Left colon (tissue), 2 donors: ENCODE measurements around the gene NKAIN2. TPM values are rescaled to one million over a fixed set of nuclear protein-coding genes. Genes with fewer than 3 reads are reported as not detected.
"Not testable (repeated sequence)": the region's sequence is repeated elsewhere in the genome, so short reads cannot be mapped to it uniquely, and the experiment has no call there.

ENCODE experiments used
- ATAC-seq: fragments of 200-7000 bp; cut with Tn5 transposase; one replicate; pipeline ENCODE4 v1.9.1; 2020; ENCODE audit warnings: mild to moderate bottlenecking, moderate library complexity
- DNase-seq, 2 donors: peaks; one replicate each; pipeline ENCODE4 v3.0.0-alpha.2; 2020
- intact Hi-C, 2 donors: fragments of 100-400 bp; cut with DNase I in 1 of 2; cut with micrococcal nuclease in 1 of 2; formaldehyde crosslinking; loops; one replicate each; pipeline versions ENCODE4 v1.11.2 to v1.14.0; 2022; cut with DNase I, micrococcal nuclease
- total RNA-seq, 2 donors: library from RNA; stranded (reverse); fragmentation: NEBNext Ultra II Directional; extraction: Animal tissue kit (Norgen Biotek cat#: 25700); gene quantifications; one replicate each; pipeline ENCODE4 v1.2.1, GENCODE V29; 2021
- donor health status: DM: no; HTN: no; CAD: no.
- donor health status: DM: yes; HTN: yes; CAD: no.

Gene NKAIN2
- total RNA-seq, 2 donors from 2014 or later = 0.12 to 0.14 TPM

DNA sequence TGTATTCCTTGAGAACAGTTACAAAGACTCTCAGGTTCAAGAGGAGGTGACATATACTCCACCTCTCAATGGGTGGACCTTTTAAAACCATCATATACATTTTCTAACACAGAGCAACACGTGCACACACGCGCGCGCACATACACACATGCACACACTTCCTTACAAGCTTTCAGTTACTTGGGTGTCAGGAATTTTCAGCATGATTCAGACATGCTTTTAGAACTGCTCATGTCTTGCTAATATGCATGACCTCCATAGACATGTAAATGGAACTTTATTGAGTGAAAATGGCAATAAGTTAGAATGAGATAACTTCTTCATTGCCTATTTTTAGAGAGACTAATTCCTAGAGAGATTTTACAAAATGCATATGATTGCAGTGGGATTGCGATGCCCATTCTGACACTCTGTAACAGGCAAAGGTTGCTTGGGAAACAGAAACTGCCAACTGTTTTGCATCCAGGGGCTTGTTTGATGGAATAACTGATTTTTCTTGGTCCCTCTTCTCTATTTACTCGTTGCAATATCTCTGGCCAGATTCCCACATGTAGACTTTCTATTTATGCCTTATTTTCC, 627.2 kb downstream of the NKAIN2 start:
- intact Hi-C loops = no loop called here
- DNase-seq (no peak), ATAC-seq (no peak)

DNA sequence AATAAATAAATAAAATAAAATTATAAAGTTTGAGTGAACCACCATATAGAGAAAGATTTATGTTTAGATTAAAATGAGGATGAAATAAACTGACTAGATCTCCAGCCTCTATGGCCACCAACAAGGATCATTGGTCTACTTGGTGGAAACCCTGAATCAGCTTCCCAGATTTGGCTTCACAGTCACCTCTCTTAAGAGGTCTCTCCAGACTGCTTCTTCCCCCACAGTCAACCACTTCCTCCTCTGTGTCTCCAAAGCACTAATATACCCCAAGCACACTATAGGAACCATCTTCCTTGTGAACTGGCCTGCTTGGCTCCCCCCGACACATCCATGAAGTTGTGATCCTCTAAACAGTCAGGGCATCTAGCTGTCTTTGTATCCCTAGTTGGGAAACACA, 629.0 kb downstream of the NKAIN2 start:
- ATAC-seq = no peak
- intact Hi-C loops = no loop called here
- DNase-seq = no peak

- intact Hi-C loops = no loop called here
- ATAC-seq = no peak
Observed at GRCh38 chr6:124433387-124434160, 629.9 kb downstream of the NKAIN2 start.

GRCh38 chr6:124434421-124434820, 630.8 kb downstream of the NKAIN2 start:
- no peak for ATAC-seq
- intact Hi-C loops = no loop called here
- DNase-seq = no peak

More at GRCh38 chr6:124433387-124434160, 629.9 kb downstream of the NKAIN2 start:
- no peak for DNase-seq

DNA sequence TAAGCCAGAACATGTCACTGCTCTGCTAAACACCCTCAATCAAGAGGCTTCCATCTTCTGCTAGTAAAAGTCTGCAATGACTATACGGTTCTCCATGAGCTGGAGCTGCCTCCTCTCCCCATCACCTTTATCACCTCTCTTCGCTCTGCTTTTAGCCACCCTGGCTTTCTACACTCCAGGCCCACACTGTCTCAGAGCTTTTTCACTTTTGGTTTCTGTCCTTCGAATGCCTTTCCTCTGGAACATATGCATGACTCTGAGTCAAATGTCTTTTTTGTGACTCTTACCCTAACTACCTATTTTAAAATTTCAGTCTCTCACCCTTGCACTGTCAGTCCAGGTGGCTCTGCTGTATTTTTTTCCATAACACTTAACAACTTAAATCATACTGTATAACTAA, 633.1 kb downstream of the NKAIN2 start:
- DNase-seq (no peak), ATAC-seq (no peak)
- intact Hi-C loops = no loop called here

DNA sequence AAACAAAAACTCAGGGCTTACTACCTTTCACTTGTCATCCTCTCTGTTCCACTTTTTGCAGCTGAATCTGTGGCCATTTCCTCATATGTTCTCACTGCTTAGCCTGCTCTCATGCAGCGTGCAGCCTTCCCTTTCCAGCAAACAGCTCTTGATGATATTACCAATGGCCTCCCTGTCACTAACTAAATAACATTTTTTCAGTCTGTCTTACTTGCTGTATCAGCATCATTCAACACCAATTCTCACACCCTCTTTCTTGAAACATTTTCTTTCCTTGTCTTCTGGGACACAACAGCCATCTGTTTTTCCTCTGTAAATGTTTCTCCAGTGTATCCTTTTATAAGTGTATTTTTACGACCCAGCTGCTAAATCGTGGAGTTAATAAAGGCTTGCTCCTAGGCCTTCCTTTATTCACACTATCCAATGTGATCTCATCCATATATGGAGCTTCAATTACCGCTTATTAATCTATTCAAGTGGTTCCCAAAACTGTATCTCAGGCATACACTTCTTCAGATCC, 634.9 kb downstream of the NKAIN2 start:
- intact Hi-C loops = no loop called here
- no peak for ATAC-seq
- DNase-seq = no peak

DNA sequence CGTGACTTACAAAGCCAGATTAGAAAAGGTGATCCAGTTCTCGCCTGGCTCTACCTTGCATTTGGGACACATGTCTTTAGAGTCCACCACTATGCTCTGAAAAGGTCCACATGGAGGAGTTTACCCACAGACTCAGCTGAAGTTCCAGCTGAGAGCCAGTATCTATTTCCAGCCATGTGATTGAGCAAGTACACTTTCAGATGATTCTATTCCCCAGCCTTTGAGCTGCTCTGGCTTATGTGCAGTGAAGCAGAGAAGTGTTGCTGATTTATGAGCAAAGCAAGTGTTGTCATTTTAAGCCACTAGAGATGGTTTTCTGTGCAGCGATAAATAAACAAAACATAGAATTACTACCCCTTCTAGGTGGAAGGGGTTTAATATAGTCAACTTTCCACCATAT, 637.8 kb downstream of the NKAIN2 start:
- no peak for DNase-seq
- intact Hi-C loops = no loop called here
- ATAC-seq = no peak

- intact Hi-C loops = no loop called here
- DNase-seq (no peak), ATAC-seq (no peak)
Observed at GRCh38 chr6:124443541-124443940, 639.9 kb downstream of the NKAIN2 start.

GRCh38 chr6:124445581-124445980, 641.9 kb downstream of the NKAIN2 start:
- intact Hi-C loops = no loop called here
- DNase-seq = no peak

DNA sequence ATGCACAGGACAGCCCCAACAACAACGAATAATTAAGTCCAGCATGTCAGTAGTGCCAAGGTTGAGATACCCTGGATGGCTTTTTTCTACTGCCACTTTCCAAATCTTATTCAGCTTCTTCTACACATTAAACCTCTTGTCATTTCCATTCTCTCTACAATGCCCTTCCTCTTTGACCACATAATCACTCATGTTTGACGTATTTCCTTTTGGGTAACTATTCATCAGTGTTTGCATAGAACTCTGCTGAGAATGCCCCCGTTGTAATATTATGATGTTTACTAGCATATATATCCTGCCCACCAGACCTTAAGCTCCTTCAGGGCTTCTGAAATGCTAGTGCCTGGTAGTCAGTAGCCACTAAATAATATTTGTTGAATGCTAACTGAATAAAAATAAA, 643.3 kb downstream of the NKAIN2 start:
- DNase-seq (no peak), ATAC-seq (no peak)
- intact Hi-C loops = no loop called here

More at GRCh38 chr6:124445581-124445980, 641.9 kb downstream of the NKAIN2 start:
- ATAC-seq = no peak

DNA sequence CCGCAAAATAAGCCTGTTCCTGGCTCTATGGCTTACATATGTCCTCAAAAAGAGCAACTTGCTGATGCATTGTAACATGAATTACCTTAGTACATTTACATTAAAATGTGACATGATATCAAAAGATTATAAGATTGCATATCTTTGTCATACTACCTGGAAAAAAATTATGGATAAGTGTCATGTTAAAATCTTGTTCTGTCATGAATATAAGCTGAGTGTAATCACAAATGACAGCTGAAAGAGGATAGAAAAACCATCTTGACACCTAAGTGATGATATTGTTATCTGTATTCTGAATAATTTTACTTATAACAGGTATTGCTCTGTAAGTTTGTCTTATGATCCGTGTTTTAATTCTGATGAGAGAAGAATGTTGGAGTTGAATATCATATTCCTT, 655.6 kb downstream of the NKAIN2 start:
- ATAC-seq = no peak
- DNase-seq = no peak
- intact Hi-C loops = no loop called here

DNA sequence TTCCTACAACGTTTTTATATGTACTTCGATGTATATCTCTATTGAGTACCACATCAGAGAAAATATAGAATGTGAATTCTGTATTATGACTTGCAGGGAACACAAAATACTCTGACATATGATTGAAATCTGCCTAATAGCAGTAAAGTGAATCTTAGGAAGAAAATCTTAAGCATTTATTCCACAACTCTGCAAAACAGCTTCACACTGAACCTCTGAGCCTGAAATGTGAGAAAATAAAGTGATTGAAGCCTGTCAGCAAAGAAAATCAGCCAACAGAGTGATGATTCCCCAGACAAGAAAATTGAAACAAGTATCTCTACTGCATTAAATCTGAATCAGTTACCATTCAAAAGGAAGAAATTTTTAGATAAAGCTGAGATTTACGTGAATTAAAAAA, 659.1 kb downstream of the NKAIN2 start:
- DNase-seq (no peak), ATAC-seq (no peak)
- intact Hi-C loops = no loop called here

GRCh38 chr6:124463271-124463670, 659.6 kb downstream of the NKAIN2 start:
- intact Hi-C loops = no loop called here
- no peak for DNase-seq
- no peak for ATAC-seq

DNA sequence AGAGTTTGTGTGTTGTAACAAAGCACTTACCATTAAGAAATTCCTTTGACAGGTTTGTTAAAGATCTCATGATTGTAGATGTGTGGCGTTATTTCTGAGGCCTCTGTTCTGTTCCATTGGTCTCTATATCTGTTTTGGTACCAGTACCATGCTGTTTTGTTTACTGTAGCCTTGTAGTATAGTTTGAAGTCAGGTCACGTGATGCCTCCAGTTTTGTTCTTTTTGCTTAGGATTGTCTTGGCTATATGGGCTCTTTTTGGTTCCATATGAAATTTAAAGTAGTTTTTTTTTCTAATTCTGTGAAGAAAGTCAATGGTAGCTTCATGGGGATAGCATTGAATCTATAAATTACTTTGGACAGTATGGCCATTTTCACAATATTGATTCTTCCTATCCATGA, 660.9 kb downstream of the NKAIN2 start:
- ATAC-seq, intact Hi-C loops, DNase-seq: not testable (repeated sequence)

DNA sequence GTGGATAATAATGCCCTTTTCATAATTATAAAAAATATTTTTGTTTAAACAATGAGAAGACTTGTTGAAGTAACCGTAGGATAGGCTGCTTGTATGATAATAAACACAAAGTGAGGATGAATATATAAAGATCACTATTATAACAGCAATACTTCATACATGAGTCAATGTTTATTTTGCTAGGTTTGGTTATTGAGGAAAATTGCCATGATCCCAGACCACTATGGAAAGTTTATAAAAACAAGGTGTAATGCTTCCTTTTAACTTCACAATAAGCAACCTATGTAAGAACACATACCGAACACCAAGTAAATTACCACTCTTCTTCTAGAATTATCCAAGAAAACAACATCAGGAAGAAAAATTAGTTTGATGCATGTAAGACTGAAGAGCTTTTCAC, 663.3 kb downstream of the NKAIN2 start:
- intact Hi-C loops = no loop called here
- DNase-seq (no peak), ATAC-seq (no peak)

GRCh38 chr6:124467366-124467765, 663.7 kb downstream of the NKAIN2 start:
- DNase-seq = no peak
- intact Hi-C loops = no loop called here
- no peak for ATAC-seq

GRCh38 chr6:124470803-124471202, 667.1 kb downstream of the NKAIN2 start:
- DNase-seq = no peak
- intact Hi-C loops = no loop called here
- ATAC-seq = no peak

DNA sequence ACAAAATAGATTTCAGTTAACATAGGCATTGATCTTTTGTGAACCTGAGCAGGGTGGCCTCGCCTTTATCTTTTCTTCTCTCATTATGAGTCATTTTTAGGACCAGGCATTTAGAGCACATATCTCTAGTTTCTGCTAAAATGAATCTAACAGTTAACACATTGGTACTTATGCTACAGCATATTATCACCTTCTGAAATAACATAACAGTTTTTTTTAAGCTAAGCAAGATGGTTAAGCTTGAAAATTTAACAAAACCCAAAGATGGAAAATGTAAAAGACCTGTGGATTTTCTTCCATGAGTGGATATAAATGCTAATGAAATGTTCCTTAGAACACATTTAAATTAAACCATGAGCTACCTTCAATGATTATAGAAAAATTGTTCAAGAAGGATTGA, 671.5 kb downstream of the NKAIN2 start:
- DNase-seq (no peak), ATAC-seq (no peak)
- intact Hi-C loops = no loop called here

- intact Hi-C loops = no loop called here
- ATAC-seq (no peak), DNase-seq (no peak)
Observed at GRCh38 chr6:124478906-124479305, 675.2 kb downstream of the NKAIN2 start.

GRCh38 chr6:124479991-124480430, 676.3 kb downstream of the NKAIN2 start:
- intact Hi-C loops = no loop called here
- ATAC-seq (no peak), DNase-seq (no peak)
